HEK293 (cell line): ENCODE results near the gene GHITM.
A peak's percentile ranks its signal among the peaks of the same experiment; 100 is the strongest.

ENCODE experiments used
- CTCF ChIA-PET: fragments of 350-600 bp; formaldehyde crosslinking; extraction: SDS; loops from one replicate; lab custom pipeline; 2021; ENCODE audit warnings: antibody characterized with exemption; lab: Yijun Ruan, JAX
- POLR2A ChIA-PET: fragments of 300-600 bp; formaldehyde crosslinking; extraction: SDS; loops from one replicate; lab custom pipeline; 2020; ENCODE audit warnings: antibody characterized with exemption, inconsistent platforms; lab: Yijun Ruan, JAX
- H3K27ac ChIP-seq: fragments of 200-500 bp; sonication (Bioruptor generic); 2 replicates; pipeline ENCODE4 v1.5.1; 2014; ENCODE audit warnings: low read depth, low read length, control low read depth, inconsistent platforms; ENCODE audit errors: extremely low read depth
- H3K36me3 ChIP-seq, 2 experiments: fragments of 200-500 bp in 1 of 2; sonication (Bioruptor generic) in 1 of 2; 1 replicate in 1 of 2; 2 replicates in 1 of 2; pipeline ENCODE4 v1.5.1; 2014 to 2017; ENCODE audit warnings: inconsistent platforms in 2 of 2, low read length in 2 of 2; ENCODE audit not compliant: control insufficient read depth in 2 of 2, insufficient read depth in 1 of 2
- H3K4me1 ChIP-seq: fragments of 200-500 bp; sonication (Bioruptor generic); 2 replicates; pipeline ENCODE4 v1.5.1; 2014; ENCODE audit warnings: mild to moderate bottlenecking, low read length, inconsistent platforms; ENCODE audit not compliant: control insufficient read depth, insufficient read depth
- H3K4me3 ChIP-seq: 2 replicates; pipeline ENCODE4 v1.5.1; 2011; ENCODE audit warnings: low read depth, mild to moderate bottlenecking, control low read depth, low read length, moderate library complexity
- H3K9me3 ChIP-seq: fragments of 200-500 bp; sonication (Bioruptor generic); 2 replicates; pipeline ENCODE4 v1.5.1; 2014; ENCODE audit warnings: low read depth, low read length, inconsistent platforms; ENCODE audit not compliant: control insufficient read depth, insufficient read depth
- GLIS1 ChIP-seq: fragments of 450-650 bp; formaldehyde crosslinking; IDR thresholded peaks from 2 replicates; pipeline ENCODE4 v1.5.1; 2016; ENCODE audit warnings: missing biosample characterization, missing genetic modification characterization
- INSM2 ChIP-seq: fragments of 450-650 bp; formaldehyde crosslinking; IDR thresholded peaks from 2 replicates; pipeline ENCODE4 v1.5.1; 2016; ENCODE audit warnings: missing biosample characterization, missing genetic modification characterization
- OVOL3 ChIP-seq: fragments of 450-650 bp; formaldehyde crosslinking; IDR thresholded peaks from 2 replicates; pipeline ENCODE4 v1.5.1; 2016; ENCODE audit warnings: missing biosample characterization, missing genetic modification characterization
- PBX3 ChIP-seq: sonication (generic); formaldehyde crosslinking; IDR thresholded peaks from 2 replicates; pipeline ENCODE4 v1.8.1; 2022; ENCODE audit warnings: mild to moderate bottlenecking, moderate library complexity, missing genetic modification reagents
- REST ChIP-seq: fragments of 450-650 bp; formaldehyde crosslinking; IDR thresholded peaks from 2 replicates; pipeline ENCODE4 v1.5.1; 2016; ENCODE audit warnings: missing biosample characterization, missing genetic modification characterization
- SALL2 ChIP-seq: fragments of 450-650 bp; formaldehyde crosslinking; IDR thresholded peaks from 2 replicates; pipeline ENCODE4 v1.5.0; 2017; ENCODE audit warnings: missing biosample characterization, mild to moderate bottlenecking, missing genetic modification characterization, borderline replicate concordance
- SETDB1 ChIP-seq: IDR thresholded peaks from one replicate; pipeline ENCODE4 v1.6.1; 2017; ENCODE audit warnings: mild to moderate bottlenecking, low read length, moderate library complexity, mixed read lengths; ENCODE audit not compliant: insufficient read length
- TRIM28 ChIP-seq: IDR thresholded peaks from 2 replicates; pipeline ENCODE4 v1.6.1; 2011; ENCODE audit warnings: low read length, control low read depth, borderline replicate concordance
- YY1 ChIP-seq: fragments of 450-650 bp; formaldehyde crosslinking; IDR thresholded peaks from 2 replicates; pipeline ENCODE4 v1.5.1; 2018; ENCODE audit warnings: missing biosample characterization, missing genetic modification characterization
- YY2 ChIP-seq: fragments of 450-650 bp; formaldehyde crosslinking; IDR thresholded peaks from 2 replicates; pipeline ENCODE4 v1.5.1; 2016; ENCODE audit warnings: missing biosample characterization, missing genetic modification characterization
- ZBTB11 ChIP-seq: fragments of 450-650 bp; formaldehyde crosslinking; conservative IDR thresholded peaks from 2 replicates; pipeline ENCODE4 v1.5.1; 2016; ENCODE audit warnings: low read depth, missing biosample characterization, missing genetic modification characterization
- ZIC2 ChIP-seq: fragments of 450-650 bp; formaldehyde crosslinking; IDR thresholded peaks from 2 replicates; pipeline ENCODE4 v1.5.1; 2016; ENCODE audit warnings: missing biosample characterization, missing genetic modification characterization
- ZNF10 ChIP-seq: fragments of 450-650 bp; formaldehyde crosslinking; IDR thresholded peaks from 2 replicates; pipeline ENCODE4 v1.5.1; 2017; ENCODE audit warnings: missing biosample characterization, missing genetic modification characterization
- ZNF121 ChIP-seq: fragments of 450-650 bp; formaldehyde crosslinking; IDR thresholded peaks from 2 replicates; pipeline ENCODE4 v1.5.1; 2016; ENCODE audit warnings: missing biosample characterization, missing genetic modification characterization
- ZNF155 ChIP-seq: fragments of 450-650 bp; formaldehyde crosslinking; IDR thresholded peaks from 2 replicates; pipeline ENCODE4 v1.5.1; 2016; ENCODE audit warnings: missing biosample characterization, missing genetic modification characterization
- ZNF157 ChIP-seq: fragments of 450-650 bp; formaldehyde crosslinking; IDR thresholded peaks from 2 replicates; pipeline ENCODE4 v1.5.1; 2016; ENCODE audit warnings: missing biosample characterization, missing genetic modification characterization
- ZNF169 ChIP-seq: fragments of 450-650 bp; formaldehyde crosslinking; IDR thresholded peaks from 2 replicates; pipeline ENCODE4 v1.5.1; 2016; ENCODE audit warnings: missing biosample characterization, missing genetic modification characterization
- ZNF629 ChIP-seq: fragments of 450-650 bp; formaldehyde crosslinking; IDR thresholded peaks from 2 replicates; pipeline ENCODE4 v1.5.1; 2017; ENCODE audit warnings: missing biosample characterization, missing genetic modification characterization
- ZNF670 ChIP-seq: fragments of 450-650 bp; formaldehyde crosslinking; IDR thresholded peaks from 2 replicates; pipeline ENCODE4 v1.5.1; 2016; ENCODE audit warnings: missing biosample characterization, missing genetic modification characterization, low read depth
- ZNF677 ChIP-seq: fragments of 450-650 bp; IDR thresholded peaks from 2 replicates; pipeline ENCODE4 v1.5.0; 2018; ENCODE audit warnings: missing biosample characterization, mild to moderate bottlenecking, missing genetic modification characterization, moderate library complexity
- ZNF792 ChIP-seq: fragments of 450-650 bp; formaldehyde crosslinking; IDR thresholded peaks from 2 replicates; pipeline ENCODE4 v1.5.1; 2016; ENCODE audit warnings: missing biosample characterization, missing genetic modification characterization
- ZNF843 ChIP-seq: fragments of 450-650 bp; formaldehyde crosslinking; IDR thresholded peaks from 2 replicates; pipeline ENCODE4 v1.5.1; 2016; ENCODE audit warnings: missing biosample characterization, missing genetic modification characterization
- ZSCAN16 ChIP-seq: fragments of 450-650 bp; formaldehyde crosslinking; IDR thresholded peaks from 2 replicates; pipeline ENCODE4 v1.5.1; 2016; ENCODE audit warnings: missing biosample characterization, missing genetic modification characterization
- ZSCAN5A ChIP-seq: fragments of 450-650 bp; formaldehyde crosslinking; IDR thresholded peaks from 2 replicates; pipeline ENCODE4 v1.5.1; 2016; ENCODE audit warnings: missing biosample characterization, missing genetic modification characterization

The GHITM gene

GRCh38 chr10:84196083-84196482 lies 56.8 kb downstream of the GHITM start (continued):
- TF ChIP-seq PBX3 (CRISPR knock-in tag) = no peak
- TF ChIP-seq ZSCAN5A (tag by site-specific recombination) = no peak
- no peak for TF ChIP-seq YY2 (tag by site-specific recombination)
- no peak for TF ChIP-seq ZNF670 (tag by site-specific recombination)
- peak; percentile 22; the same call in 1 of the 2 replicates for TF ChIP-seq GLIS1 (tag by site-specific recombination)
- TF ChIP-seq ZSCAN16 (tag by site-specific recombination) = no peak
- TF ChIP-seq REST = no peak
- no peak for TF ChIP-seq SETDB1
- 0 out of 2 replicates have a peak, but pooled peaks have one; percentile 33 for TF ChIP-seq ZNF10 (tag by site-specific recombination)
- peak; percentile 74; the same call in 1 of the 2 replicates for TF ChIP-seq TRIM28
- TF ChIP-seq ZNF629 (tag by site-specific recombination) = no peak
- TF ChIP-seq ZNF155 (tag by site-specific recombination) = no peak
- TF ChIP-seq ZNF843 = peak; percentile 61
- TF ChIP-seq YY1 = no peak
- TF ChIP-seq ZBTB11 = no peak
- TF ChIP-seq SALL2 (tag by site-specific recombination) = no peak
- TF ChIP-seq ZIC2 = peak; percentile 81

GRCh38 chr10:84196941-84197340 lies 57.6 kb downstream of the GHITM start:
- ChIA-PET POLR2A (no interaction called here), CTCF (interaction anchor here (0.9 to 1.2 kb wide), 2 partner anchors 8 to 23 kb away, joined by 3 to 4 read pairs; partner anchors contain the start of gene GPR15LG)
- TF ChIP-seq ZNF792 (tag by site-specific recombination) (no peak), ZNF677 (tag by site-specific recombination) (no peak), ZNF157 (tag by site-specific recombination) (no peak), OVOL3 (tag by site-specific recombination) (no peak), ZBTB11 (no peak), ZNF169 (tag by site-specific recombination) (no peak), ZNF121 (tag by site-specific recombination) (no peak), INSM2 (tag by site-specific recombination) (no peak)

More at GRCh38 chr10:84196941-84197340, 57.6 kb downstream of the GHITM start:
- Histone ChIP-seq H3K4me3 (no peak overlapping the region), H3K27ac (no peak overlapping the region), H3K36me3 (no peaks in the 10 kb centered on the region), H3K4me1 (peaks cover 8% of the 10 kb centered on the region), H3K9me3 (no peaks in the 10 kb centered on the region)
